ENCODE results near the gene EGFL7.

EGFL7 gene

DNA sequence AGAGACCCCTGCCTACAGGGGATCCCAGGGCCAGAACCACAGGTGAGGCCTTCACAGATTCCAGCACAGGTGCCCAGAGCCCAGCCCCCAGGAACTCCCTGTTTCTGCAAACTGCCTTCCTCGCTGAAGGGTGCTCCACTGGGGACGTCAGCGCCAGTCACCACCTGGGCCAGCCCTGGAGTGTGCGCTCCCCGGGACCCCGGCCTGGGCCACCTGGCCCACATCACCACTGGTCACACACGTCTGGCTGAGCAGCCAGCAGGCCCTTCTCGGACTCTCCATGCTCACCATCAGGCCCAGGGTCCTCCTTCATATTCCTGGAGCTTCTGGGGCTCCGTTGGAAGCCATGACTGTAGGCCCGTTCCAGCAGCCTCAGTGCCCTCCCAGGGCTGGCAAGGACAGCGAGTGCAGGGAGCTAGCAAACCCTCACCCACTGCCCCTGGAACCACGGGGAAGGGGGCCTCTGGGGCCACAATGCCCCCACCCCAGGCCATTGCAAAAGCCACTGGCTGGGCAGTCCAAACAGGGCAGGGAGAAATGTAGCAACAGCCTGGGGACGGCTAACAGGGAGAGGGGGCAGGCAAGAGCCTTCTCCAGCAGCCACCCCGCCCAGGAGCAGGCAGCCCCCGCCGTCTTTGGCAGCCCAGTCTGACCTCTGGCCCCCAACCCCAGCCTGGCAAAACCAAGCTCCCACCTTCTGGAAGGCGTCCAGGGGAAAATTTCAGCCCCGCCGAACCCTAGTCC lies 23.2 kb downstream of the EGFL7 start:
- DNase-seq (ENCODE audit: low spot score): no peak

- DNase-seq (ENCODE audit: low spot score): no peak
Measured at GRCh38 chr9:136686534-136686793, 23.7 kb downstream of the EGFL7 start.

DNA sequence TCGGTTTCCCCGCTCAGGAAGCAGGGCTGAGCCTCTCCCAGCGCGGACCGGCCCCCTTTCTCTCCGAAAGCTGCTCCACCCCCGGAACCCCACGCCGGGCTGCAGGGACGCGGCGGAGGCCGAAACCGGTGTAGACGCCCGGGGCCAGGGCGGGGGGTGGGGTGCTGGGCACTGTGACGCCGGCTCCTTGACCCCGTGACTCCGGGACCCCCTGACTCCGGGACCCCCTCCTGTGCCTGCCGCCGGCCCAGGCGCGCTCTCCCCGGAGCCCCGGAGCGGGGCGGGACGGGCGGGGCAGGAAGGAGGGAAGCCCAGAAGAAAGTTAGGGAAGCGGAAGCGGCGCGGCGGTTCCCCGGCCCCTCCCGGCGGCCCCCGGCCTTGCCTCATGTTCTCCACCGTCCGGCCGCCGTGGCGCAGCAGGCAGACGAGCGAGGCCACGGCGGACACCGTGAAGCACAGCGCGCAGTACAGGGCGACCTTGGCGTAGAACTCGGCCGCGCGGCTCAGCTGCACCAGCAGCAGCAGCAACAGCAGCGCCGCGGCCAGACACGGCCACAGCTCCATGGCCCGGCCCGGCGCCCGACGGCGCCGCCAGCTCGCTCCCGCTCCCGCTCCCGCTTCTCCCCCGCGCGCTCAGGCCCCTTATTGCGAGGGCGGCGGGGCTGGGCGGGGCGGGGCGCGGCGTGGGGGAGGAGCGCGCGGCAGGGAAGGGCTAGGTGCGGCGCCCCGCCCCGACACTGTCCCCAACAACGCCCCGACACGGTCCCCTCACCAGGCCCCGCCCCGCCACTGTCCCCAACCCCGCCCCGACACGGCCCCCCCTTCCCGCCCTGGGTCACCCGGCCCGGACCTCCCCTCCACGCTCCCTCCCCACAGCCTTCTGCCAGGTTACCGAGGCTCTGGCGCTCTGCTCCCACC lies 24.3 kb downstream of the EGFL7 start, which contains the start of gene AGPAT2:
Gene AGPAT2, minus strand, starts transcription at position 664 of the 918 bp plus-strand sequence. Its CDS starts 100 bp downstream, at position 564.
- no peak for DNase-seq (ENCODE audit: low spot score)

- DNase-seq (ENCODE audit: low spot score): no peak
Measured at GRCh38 chr9:136687721-136688223, 25.1 kb downstream of the EGFL7 start.

DNA sequence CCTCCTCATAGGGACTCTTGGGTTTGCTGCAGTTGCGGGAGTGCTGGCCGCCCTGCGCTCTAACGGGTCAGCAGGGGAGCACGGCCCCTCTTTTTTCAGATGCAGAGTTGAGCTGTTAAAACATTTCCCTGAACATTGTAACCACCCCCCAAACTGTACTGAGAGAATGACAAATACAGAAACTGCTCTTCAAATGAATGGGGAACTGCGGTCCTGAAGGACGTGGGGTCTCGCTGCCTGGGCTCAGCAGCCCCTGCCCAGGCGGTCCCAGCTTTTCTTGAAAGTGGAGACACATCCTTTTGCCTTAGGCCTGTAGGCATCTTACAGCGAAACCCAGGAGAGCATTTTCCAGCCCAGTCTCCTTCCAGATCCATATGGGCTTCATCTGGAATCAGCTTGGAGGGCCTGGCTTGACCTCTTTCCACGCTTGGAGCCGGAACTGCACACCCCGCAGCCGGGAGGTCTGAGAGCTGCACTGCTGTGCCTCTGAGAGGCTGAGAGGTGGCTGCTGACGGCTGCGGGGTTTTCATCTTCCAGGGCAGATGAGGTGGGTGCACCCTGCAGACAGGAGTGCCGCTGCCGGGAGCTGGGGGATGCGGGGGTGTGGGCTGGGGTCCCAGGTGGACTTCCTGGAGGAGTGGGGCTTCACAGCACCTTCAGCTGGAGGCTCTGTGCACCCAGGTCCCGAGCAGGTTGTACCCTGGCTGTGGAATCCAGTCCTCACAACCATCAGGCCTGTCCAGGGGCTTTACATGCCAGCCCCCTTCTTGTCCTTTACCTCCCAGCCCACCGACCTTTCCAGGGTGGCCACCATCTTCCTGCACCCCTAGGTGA lies 25.8 kb downstream of the EGFL7 start:
- DNase-seq (ENCODE audit: low spot score): no peak

DNA sequence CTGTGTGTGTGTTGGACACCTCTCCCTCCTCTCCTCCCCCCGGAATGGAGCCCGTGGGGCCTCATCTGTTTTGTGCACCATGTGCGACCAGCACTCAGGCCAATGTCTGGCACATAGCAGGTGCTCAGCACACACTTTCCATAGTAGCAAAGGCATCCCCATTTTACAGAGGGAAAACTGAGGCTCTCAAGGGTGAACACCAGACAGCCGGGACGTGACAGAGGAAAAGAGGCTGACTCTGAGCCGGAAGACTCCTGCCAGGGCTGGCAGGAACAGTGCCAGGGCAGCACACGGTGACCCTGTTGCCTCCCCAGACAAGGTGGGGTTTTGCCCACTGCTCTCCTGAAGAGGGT lies 26.4 kb downstream of the EGFL7 start:
- no peak for DNase-seq (ENCODE audit: low spot score)

DNA sequence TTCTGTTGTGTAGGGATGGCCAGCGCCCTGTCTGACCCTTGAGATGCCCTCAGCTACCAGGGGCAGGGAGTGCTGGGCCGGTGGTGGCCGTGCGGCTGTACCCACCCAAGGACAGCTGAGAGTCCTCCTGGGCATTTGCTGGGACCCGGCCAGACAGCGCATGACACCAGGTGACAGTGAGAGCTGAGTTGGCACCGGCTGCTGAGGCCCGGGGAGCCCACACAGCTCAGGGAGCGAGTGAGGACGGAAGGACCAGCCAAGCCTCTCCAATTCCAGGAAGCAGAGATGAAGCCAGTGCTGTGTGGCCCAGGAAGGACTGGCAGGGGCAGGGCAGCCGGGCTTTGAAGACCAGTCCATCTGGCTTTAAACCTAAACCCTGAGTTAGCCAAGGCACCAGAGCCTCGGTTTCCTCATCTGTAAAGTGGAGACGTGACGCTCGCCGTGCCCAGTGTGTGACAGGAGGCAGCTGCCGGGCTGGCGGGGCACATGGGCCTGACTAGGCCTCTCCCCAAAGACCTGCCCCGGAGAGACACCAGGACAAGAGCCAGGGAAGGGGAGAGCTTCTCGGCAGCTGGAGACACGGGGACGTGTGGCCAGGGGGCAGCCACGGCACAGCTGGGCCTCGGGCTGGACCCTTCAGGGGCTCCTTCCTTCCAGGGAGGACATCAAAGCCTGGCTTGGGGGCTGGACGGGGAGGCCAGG lies 27.5 kb downstream of the EGFL7 start:
- no peak for DNase-seq (ENCODE audit: low spot score)

DNA sequence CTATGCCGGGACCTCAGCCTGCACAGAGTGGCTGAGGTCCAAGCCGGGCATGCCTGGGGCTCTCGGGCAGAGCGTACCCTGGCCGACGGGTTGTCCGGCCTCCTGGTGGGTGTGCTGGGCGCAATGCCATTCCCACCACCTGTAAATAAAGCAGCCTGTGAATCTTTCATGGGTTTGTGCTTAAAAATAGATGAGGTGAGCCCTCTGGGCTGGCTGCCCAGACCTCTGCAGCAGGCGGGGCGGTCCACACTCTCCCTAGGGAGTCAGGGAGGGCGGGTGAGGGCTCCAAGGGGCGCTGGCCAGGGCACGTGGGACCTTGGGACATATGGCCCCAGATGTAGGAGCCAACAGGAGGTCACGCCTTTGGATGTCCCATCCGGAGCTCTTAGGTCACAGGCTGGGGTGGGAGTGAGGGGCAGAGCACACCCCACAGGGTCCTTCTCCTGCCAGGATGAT lies 28.1 kb downstream of the EGFL7 start:
- DNase-seq (ENCODE audit: low spot score): no peak

DNA sequence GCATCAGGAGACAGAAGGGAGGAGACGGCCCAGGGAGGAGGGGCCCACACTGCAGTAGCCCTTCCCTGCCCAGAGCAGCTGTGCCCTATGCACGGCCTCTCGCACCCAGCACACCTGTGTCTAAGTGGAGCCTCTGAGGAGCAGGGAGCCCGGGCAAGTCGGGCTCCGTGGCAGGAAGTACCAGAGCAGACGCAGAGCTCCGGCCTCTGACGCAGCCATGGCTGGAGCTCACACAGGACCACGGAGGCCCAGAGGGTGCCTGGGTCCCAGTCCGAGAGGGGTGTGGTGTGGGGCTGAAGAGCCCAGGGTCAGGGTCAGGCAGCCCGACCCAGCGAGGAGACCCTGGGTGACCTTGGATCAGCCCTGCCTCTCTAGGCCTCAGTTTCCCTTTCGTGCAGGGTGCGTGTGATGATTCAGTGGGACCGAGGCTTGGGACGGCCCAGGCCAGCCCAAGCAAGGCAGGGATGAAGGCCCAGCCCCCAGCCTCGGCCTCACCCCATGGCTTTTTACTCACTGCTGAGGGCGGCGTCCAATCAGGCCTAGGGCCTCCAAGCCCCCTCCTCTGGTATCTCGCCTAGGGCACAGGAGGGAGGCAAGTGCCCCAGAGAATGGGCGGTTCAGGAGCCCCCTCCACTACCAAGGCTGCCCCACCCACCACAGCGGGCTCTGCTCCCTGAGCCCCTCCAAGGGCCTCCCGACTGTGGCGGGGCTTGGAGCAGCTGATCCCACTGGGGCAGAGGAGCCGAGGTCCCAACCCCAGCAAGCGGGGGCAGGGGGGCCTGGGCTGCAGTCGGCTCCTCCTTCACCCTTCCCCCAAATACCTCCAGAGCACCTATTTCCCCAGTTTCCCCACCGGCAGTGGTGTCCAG lies 28.8 kb downstream of the EGFL7 start:
- DNase-seq (ENCODE audit: low spot score): no peak

DNA sequence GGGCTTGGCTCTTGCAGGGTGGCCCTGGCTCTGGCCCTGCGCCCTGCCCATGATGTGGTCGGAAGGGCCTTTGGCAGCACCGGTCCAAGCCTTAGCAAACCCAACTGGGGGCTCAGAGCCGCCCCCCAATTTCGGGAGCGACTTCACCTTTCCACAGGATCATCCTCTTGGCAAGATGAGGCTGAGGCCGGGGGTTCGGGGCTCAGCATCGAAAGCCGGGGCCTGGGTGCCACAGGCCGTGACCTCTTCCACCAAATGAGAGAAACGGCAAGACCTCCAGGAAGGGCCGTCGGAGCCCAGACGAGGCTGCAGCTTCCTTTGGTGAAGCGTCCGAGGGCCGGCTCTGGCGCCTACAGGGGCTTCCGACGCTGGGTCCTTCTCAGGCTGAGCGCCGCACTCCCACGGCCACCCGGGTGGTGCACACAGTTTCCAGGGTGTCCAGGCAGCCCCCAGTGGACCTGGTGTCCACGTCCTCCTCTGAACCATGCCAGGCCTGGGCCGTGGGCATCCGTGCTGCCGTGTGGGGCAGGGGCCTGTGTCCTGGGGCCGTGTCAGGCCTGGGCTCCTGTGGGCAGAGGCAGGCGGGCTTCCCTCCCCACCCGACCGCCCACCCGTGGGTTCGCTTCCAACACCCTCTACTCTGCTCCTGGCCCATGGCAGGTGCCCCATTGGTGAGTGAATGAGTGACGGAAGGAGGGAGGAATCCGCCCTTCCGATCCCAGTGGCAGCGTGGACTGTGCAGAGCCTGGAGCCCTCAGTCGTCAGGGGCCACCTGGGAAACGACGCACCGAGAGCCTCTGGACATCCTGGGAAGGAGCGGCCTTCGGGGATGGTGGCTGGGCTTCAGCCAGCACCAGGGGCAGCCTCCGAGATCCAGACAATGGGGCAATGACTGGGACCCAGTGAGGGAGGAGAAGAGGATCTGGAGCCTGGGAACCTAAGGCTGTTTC lies 29.7 kb downstream of the EGFL7 start:
- DNase-seq (ENCODE audit: low spot score): no peak

DNA sequence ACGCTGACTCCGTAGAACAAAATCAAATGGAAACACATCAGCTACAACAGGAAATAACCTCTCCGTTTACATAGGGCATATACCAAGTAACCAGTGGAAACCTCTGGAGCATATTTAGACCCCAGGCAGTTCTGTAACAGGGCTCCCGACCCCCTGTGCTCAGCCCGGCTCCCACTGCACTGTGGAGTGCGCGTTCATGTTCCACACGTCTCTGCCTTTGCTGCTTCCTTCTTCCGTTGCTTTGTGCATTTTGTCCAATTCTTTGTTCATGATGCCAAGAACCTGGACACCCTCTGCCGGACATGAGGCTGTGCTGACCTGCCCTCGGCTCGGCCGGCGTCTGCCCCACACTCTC lies 30.4 kb downstream of the EGFL7 start:
- DNase-seq (ENCODE audit: low spot score): no peak

- DNase-seq (ENCODE audit: low spot score): no peak
Measured at GRCh38 chr9:136693490-136694162, 30.9 kb downstream of the EGFL7 start.

DNA sequence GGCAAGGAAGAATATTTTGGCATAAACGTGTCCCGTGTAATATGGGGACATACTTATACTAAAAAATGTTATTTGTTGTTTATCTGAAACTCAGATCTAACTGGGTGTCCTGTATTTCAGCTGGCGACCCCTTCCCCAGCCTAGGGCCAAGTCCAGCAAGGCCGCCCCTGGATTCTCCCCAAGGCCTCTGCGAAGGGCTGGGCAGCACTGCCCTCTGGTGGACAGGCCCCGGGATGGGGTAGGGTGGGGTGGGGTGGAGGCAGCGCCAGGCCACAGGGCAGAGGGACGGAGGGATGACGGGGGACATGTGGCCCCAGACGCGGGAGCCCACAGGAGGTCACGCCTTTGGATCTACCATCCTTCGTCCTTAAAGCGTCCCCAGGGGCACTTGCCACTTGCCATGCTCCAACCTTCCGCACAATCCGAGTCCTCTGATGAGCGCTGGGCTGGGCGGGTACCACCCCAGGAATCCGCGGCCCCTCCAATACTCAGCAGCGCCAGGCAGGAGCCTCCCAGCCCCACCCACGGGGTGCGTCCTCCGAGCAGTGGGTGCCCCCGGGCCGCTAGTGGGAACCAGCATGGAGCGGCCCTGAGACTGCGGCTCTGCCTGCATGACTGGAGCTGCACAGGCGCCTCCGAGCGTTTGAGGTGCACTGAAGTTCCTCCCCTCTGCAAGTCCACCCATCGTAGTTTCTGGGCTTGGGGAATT lies 31.6 kb downstream of the EGFL7 start:
- no peak for DNase-seq (ENCODE audit: low spot score)

DNA sequence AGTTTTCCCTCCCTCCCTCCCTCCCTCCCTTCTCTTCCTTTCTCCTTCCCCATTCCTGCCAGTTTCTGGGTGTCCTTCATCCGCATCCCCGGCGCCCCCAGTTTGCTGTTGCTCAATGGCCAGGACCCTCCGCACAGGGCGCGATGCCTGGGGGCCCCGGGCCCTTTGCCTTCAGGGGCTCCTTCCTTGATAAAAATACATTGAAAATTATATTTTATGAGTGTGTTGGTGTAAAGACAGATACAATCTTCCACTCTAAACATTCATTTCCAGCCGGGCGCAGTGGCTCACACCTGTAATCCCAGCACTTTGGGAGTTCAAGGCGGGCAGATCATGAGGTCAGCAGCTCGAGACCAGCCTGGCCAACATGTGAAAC lies 32.1 kb downstream of the EGFL7 start:
- DNase-seq (ENCODE audit: low spot score): no peak

GRCh38 chr9:136695435-136695895 lies 32.7 kb downstream of the EGFL7 start:
- DNase-seq (ENCODE audit: low spot score): no peak

DNA sequence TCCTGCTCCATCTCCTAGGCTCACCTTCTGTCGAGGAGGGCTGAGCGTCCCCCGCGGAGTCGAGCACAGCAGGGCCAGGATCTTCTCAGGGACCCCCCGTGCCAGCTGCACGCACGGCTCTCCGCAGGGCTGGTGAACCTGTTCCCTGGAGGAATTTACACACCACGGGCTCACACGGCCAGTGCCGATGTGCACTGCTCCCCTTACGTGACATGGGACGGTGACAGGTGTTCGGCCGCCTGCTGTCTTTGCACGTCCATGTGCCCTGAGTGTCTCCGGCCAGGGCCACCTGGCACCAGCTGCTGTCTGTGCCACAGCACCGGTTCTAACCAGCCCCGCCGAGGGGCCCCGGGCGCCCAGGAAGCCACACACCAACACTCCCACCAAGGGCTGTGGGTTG lies 33.2 kb downstream of the EGFL7 start:
- no peak for DNase-seq (ENCODE audit: low spot score)

DNA sequence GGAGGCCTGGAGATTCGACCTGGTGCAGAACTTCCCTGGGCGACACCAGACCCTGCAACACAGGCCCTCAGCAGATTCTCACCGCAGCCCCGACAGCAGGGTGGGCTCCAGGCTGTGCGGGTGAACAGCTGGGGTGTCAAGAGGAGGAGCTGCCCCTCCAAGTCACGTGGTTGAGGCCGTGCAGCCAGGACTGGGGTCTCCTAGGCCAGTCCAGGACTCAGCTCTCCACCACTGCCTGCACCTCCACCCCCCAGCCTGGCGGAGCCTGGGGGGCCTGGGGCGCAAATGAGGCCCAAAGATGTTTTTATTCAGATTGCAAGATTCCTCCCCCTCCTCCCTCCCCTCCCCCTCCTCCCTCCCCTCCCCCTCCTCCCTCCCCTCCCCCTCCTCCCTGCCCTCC lies 33.8 kb downstream of the EGFL7 start:
- no peak for DNase-seq (ENCODE audit: low spot score)

All from SK-N-DZ (cell line).